NCI-H2196 (cell line): ENCODE measurements around the gene SNW1.
"Not testable (repeated sequence)": the region's sequence is repeated elsewhere in the genome, so short reads cannot be mapped to it uniquely, and the experiment has no call there.

ENCODE experiments used
- DNase-seq: peaks from one replicate; lab custom pipeline; 2025; ENCODE audit not compliant: unreplicated experiment; lab: John Stamatoyannopoulos, UW

The SNW1 gene

GRCh38 chr14:77752266-77752665 lies 8.7 kb downstream of the SNW1 start:
- no peak for DNase-seq

GRCh38 chr14:77747425-77747824 lies 13.5 kb downstream of the SNW1 start:
- not testable (repeated sequence) for DNase-seq

GRCh38 chr14:77746064-77746702 lies 14.8 kb downstream of the SNW1 start:
- DNase-seq: no peak

GRCh38 chr14:77741438-77741837 lies 19.5 kb downstream of the SNW1 start:
- no peak for DNase-seq

- DNase-seq: no peak
Measured at GRCh38 chr14:77738559-77739250, 22.3 kb downstream of the SNW1 start.

- DNase-seq: no peak
Measured at GRCh38 chr14:77730976-77731497, 29.9 kb downstream of the SNW1 start.

GRCh38 chr14:77722301-77722700 lies 38.7 kb downstream of the SNW1 start:
- DNase-seq: no peak

- no peak for DNase-seq
Measured at GRCh38 chr14:77721437-77721836, 39.5 kb downstream of the SNW1 start.

- no peak for DNase-seq
Measured at GRCh38 chr14:77717608-77718305, 43.2 kb downstream of the SNW1 start.

GRCh38 chr14:77714926-77715325 lies 46.0 kb downstream of the SNW1 start:
- DNase-seq: no peak

- no peak for DNase-seq
Measured at GRCh38 chr14:77710364-77710763, 50.6 kb downstream of the SNW1 start.

GRCh38 chr14:77709412-77709811 lies 51.5 kb downstream of the SNW1 start:
- DNase-seq: no peak

- DNase-seq: no peak
Measured at GRCh38 chr14:77708749-77709148, 52.2 kb downstream of the SNW1 start.

- DNase-seq: peak; percentile 90
Measured at GRCh38 chr14:77707724-77708408, 53.1 kb downstream of the SNW1 start, which contains the start of the genes ALKBH1 and SLIRP. Gene ALKBH1 (minus strand): TSS chr14:77708023. CDS start chr14:77708004, 19 bp downstream. Gene SLIRP (plus strand): TSS chr14:77708103. CDS start chr14:77708112, 9 bp downstream.

GRCh38 chr14:77707355-77707723 lies 53.6 kb downstream of the SNW1 start:
- peak; percentile 23 for DNase-seq

- DNase-seq: peak; percentile 46
Measured at GRCh38 chr14:77691259-77691658, 69.7 kb downstream of the SNW1 start.

GRCh38 chr14:77682158-77682553 lies 78.8 kb downstream of the SNW1 start:
- DNase-seq: no peak

GRCh38 chr14:77681196-77682157 lies 79.5 kb downstream of the SNW1 start:
- peak; percentile 24 for DNase-seq

- DNase-seq: peak; percentile 69
Measured at GRCh38 chr14:77674931-77675330, 86.0 kb downstream of the SNW1 start.

GRCh38 chr14:77673193-77673592 lies 87.8 kb downstream of the SNW1 start:
- DNase-seq: no peak
